K562 (cell line): Measurements from ENCODE around the gene IFT81. TPM values are rescaled to one million over a fixed set of nuclear protein-coding genes. Genes with fewer than 3 reads are reported as not detected.

ENCODE experiments used
- ATAC-seq: fragments of 200-7000 bp; cut with Tn5 transposase; 3 replicates; pipeline ENCODE4 v1.9.1; 2020; ENCODE audit warnings: moderate library complexity
- BruUV-seq: library from RNA; stranded (reverse); fragments of 400-500 nt; replicated peaks from 2 replicates; lab custom pipeline; 2021; lab: Mats Ljungman, UMichigan
- CTCF ChIA-PET: fragments of 300-600 bp; formaldehyde crosslinking; extraction: SDS; loops from one replicate; lab custom pipeline; 2021; ENCODE audit warnings: low intra/inter-chr PET ratio; lab: Yijun Ruan, JAX
- POLR2A ChIA-PET: fragments of 300-600, 350-650 bp; sonication (Branson Sonifier 250); formaldehyde crosslinking; extraction: SDS; loops from one replicate; lab custom pipeline; 2021; ENCODE audit warnings: antibody characterized with exemption, inconsistent platforms; lab: Yijun Ruan, JAX
- DNase-seq, 4 experiments: peaks; one replicate each; pipeline versions ENCODE4 v3.0.0 to v3.0.0-alpha.2; 2011 to 2018; ENCODE audit warnings: low spot score in 3 of 4, mixed read lengths in 3 of 4; ENCODE audit errors: extremely low read depth in 1 of 4
- FAIRE-seq: peaks from 2 replicates; lab custom pipeline; 2011; peaks lifted over from hg19 to GRCh38; lab: Jason Lieb, UNC
- H2AFZ ChIP-seq: 2 replicates; pipeline ENCODE4 v1.6.0; 2011; ENCODE audit warnings: low read depth, low read length, control low read depth, inconsistent platforms
- H3K27ac ChIP-seq: fragments of 200-600 bp; 3 replicates; pipeline ENCODE4 v1.8.0; 2011; ENCODE audit warnings: low read depth, mild to moderate bottlenecking, control low read depth, inconsistent platforms, low read length, moderate library complexity, mixed read lengths; ENCODE audit errors: extremely low read depth
- H3K27me3 ChIP-seq, 2 experiments: fragments of 300-600 bp in 1 of 2; 2 replicates in 1 of 2; 3 replicates in 1 of 2; pipeline versions ENCODE4 v1.6.0 to v1.8.0; 2011; ENCODE audit warnings: inconsistent platforms in 2 of 2, low read length in 2 of 2, mild to moderate bottlenecking in 1 of 2, mixed read lengths in 1 of 2, moderate library complexity in 1 of 2; ENCODE audit not compliant: control insufficient read depth in 2 of 2, insufficient read depth in 2 of 2
- H3K36me3 ChIP-seq: fragments of 300-600 bp; 3 replicates; pipeline ENCODE4 v1.8.0; 2011; ENCODE audit warnings: mild to moderate bottlenecking, low read length, inconsistent platforms; ENCODE audit not compliant: control insufficient read depth, insufficient read depth
- H3K4me1 ChIP-seq, 2 experiments: fragments of 200-600 bp in 1 of 2; replicated peaks in 1 of 2; 2 replicates in 1 of 2; 3 replicates in 1 of 2; pipeline versions ENCODE4 v1.5.1 to v1.8.0; 2011; ENCODE audit warnings: inconsistent platforms in 2 of 2, low read length in 2 of 2, mild to moderate bottlenecking in 1 of 2, mixed read lengths in 1 of 2, moderate library complexity in 1 of 2; ENCODE audit not compliant: control insufficient read depth in 2 of 2, insufficient read depth in 2 of 2
- H3K4me2 ChIP-seq: 2 replicates; pipeline ENCODE4 v1.6.1; 2011; ENCODE audit warnings: low read length, control low read depth, inconsistent platforms, mixed read lengths; ENCODE audit not compliant: insufficient read depth
- H3K4me3 ChIP-seq: fragments of 200-600 bp; sonication (generic), shearing (Covaris generic); 2 replicates; pipeline ENCODE4 v1.5.1; 2016; ENCODE audit warnings: control low read depth, inconsistent platforms
- H3K79me2 ChIP-seq: fragments of 200-600 bp; 3 replicates; pipeline ENCODE4 v1.8.0; 2011; ENCODE audit warnings: low read length, inconsistent platforms; ENCODE audit not compliant: control insufficient read depth, insufficient read depth
- H3K9ac ChIP-seq, 2 experiments: 2 replicates each; pipeline versions ENCODE4 v1.6.0 to v1.6.1; 2011; ENCODE audit warnings: low read depth in 2 of 2, low read length in 2 of 2, control low read depth in 1 of 2, inconsistent platforms in 1 of 2, mild to moderate bottlenecking in 1 of 2, mixed read lengths in 1 of 2; ENCODE audit not compliant: insufficient read depth in 1 of 2
- H3K9me1 ChIP-seq: one replicate; pipeline ENCODE4 v1.6.0; 2011; ENCODE audit warnings: inconsistent platforms, mild to moderate bottlenecking, low read length, moderate library complexity; ENCODE audit not compliant: control insufficient read depth, insufficient read depth
- H3K9me3 ChIP-seq: replicated peaks from 2 replicates; pipeline ENCODE4 v1.5.1; 2011; ENCODE audit warnings: low read depth, low read length, inconsistent platforms; ENCODE audit not compliant: control insufficient read depth, insufficient read depth
- H4K20me1 ChIP-seq: replicated peaks from 2 replicates; pipeline ENCODE4 v1.6.1; 2011; ENCODE audit warnings: low read length, inconsistent platforms, mixed read lengths; ENCODE audit not compliant: control insufficient read depth, insufficient read depth
- ARID3B ChIP-seq: fragments of 250-450 bp; sonication (Bioruptor Pico); IDR thresholded peaks from 2 replicates; pipeline ENCODE4 v1.4.0; 2020; ENCODE audit warnings: borderline replicate concordance
- E2F4 ChIP-seq: sonication (generic); formaldehyde crosslinking; IDR thresholded peaks from 2 replicates; pipeline ENCODE4 v1.8.0; 2022; ENCODE audit warnings: mild to moderate bottlenecking, low read depth, missing genetic modification reagents
- GATAD2A ChIP-seq: fragments of 450-650 bp; IDR thresholded peaks from 2 replicates; pipeline ENCODE4 v1.6.1; 2017
- IRF1 ChIP-seq: sonication (generic); formaldehyde crosslinking; IDR thresholded peaks from 2 replicates; pipeline ENCODE4 v1.8.0; 2022; ENCODE audit warnings: missing genetic modification reagents, mild to moderate bottlenecking, borderline replicate concordance
- KDM5B ChIP-seq: fragments of 200-600 bp; sonication (generic); IDR thresholded peaks from 2 replicates; pipeline ENCODE4 v1.6.1; 2012; ENCODE audit warnings: low read depth, mild to moderate bottlenecking, moderate library complexity, low read length, control low read depth, inconsistent platforms; ENCODE audit not compliant: insufficient replicate concordance
- NFATC3 ChIP-seq: fragments of 450-650 bp; IDR thresholded peaks from 2 replicates; pipeline ENCODE4 v1.6.1; 2017; ENCODE audit warnings: mild to moderate bottlenecking
- POLR2B ChIP-seq: fragments of 450-650 bp; IDR thresholded peaks from 2 replicates; pipeline ENCODE4 v1.6.1; 2018; ENCODE audit warnings: low read depth; ENCODE audit not compliant: partially characterized antibody
- RNF2 ChIP-seq: sonication (generic); IDR thresholded peaks from 2 replicates; pipeline ENCODE4 v1.6.1; 2016
- THRAP3 ChIP-seq: fragments of 450-650 bp; IDR thresholded peaks from 2 replicates; pipeline ENCODE4 v1.6.1; 2016; ENCODE audit warnings: mild to moderate bottlenecking, inconsistent platforms, borderline replicate concordance
- YBX1 ChIP-seq: fragments of 450-650 bp; IDR thresholded peaks from 2 replicates; pipeline ENCODE4 v1.7.1; 2016; ENCODE audit warnings: mild to moderate bottlenecking
- ZNF707 ChIP-seq: fragments of 250-450 bp; sonication (Bioruptor Pico); conservative IDR thresholded peaks from 2 replicates; pipeline ENCODE4 v1.8.0; 2022; ENCODE audit warnings: inconsistent platforms, mild to moderate bottlenecking, moderate library complexity
- WGBS: fragments of 100-300 bp; shearing (Covaris generic); methylation state at CpG from one replicate; pipeline ENCODE4 v1.1.6; 2016; ENCODE audit warnings: low coverage, mixed read lengths; ENCODE audit not compliant: insufficient coverage; ENCODE audit errors: missing lambda C conversion rate; 5-methylcytosine and 5-hydroxymethylcytosine counted together
- in situ Hi-C: fragments of 300-500 bp; cut with MboI; formaldehyde crosslinking; loops from 4 replicates; pipeline ENCODE4 v1.15.0; 2018; ENCODE audit warnings: inconsistent platforms, mixed read lengths
- intact Hi-C: fragments of 100-400 bp; cut with micrococcal nuclease; formaldehyde crosslinking; loops from 2 replicates; pipeline ENCODE4 v1.14.2; 2022
- polyA plus RNA-seq, 8 experiments: library from polyadenylated mRNA; depleted of rRNA in 4 of 8; stranded (reverse) in 5 of 8; unstranded in 3 of 8; fragments of >200 nt; fragmentation: Nextera tagmentation in 2 of 8; fragmentation: Illumina TruSeq in 1 of 8; extraction: Ambion mirVana in 2 of 8; extraction: Trizol in 1 of 8; gene quantifications; 2 replicates each; pipeline versions ENCODE4 v1.2.1 to v1.2.3, GENCODE V29; 2011 to 2014; ENCODE audit warnings: inconsistent platforms in 1 of 8, missing spikeins in 1 of 8
- total RNA-seq, 7 experiments: library from RNA; depleted of rRNA in 6 of 7; stranded (reverse); fragments of >200 nt in 6 of 7; fragmentation: Illumina TruSeq in 2 of 7; extraction: Trizol in 2 of 7; gene quantifications; 2 replicates each; pipeline versions ENCODE4 v1.2.1 to v1.2.3, GENCODE V29; 2011 to 2021; ENCODE audit warnings: low replicate concordance in 1 of 7

IFT81 gene
- total and polyA plus RNA-seq, 9 of the 15 experiments (the other 6 are each of a cell fraction or from before 2014, with no cell fraction given), result 2.8 to 11.9 (median 7.9) TPM

- ATAC-seq, result no peak
- DNase-seq, result no peak
- no peaks in the 10 kb centered on the region for H3K27me3 ChIP-seq
- no peaks in the 10 kb centered on the region for H3K4me1 ChIP-seq
- no peak overlapping the region for H2AFZ ChIP-seq
- ChIA-PET POLR2A (interaction anchor here (0.8 to 1.6 kb wide), 3 partner anchors 10 to 18 kb away, joined by 3 to 4 read pairs (median 3); no protein-coding TSS in a partner anchor), CTCF (no interaction called here)
- intact Hi-C loops, result no loop called here
- no peak overlapping the region for H3K27ac ChIP-seq
- FAIRE-seq, result no peak
- no peaks in the 10 kb centered on the region for H3K9me3 ChIP-seq
- no peak overlapping the region for H3K9ac ChIP-seq
- BruUV-seq, result no TSS peak
- no peaks in the 10 kb centered on the region for H3K36me3 ChIP-seq
- 45% methylated on average over 2 of the region's 2 CpGs for WGBS
- H4K20me1 ChIP-seq, result no peaks in the 10 kb centered on the region
- H3K4me3 ChIP-seq, result no peak overlapping the region
- no peaks in the 10 kb centered on the region for H3K9me1 ChIP-seq
- in situ Hi-C loops, result no loop called here
- no peaks in the 10 kb centered on the region for H3K79me2 ChIP-seq
- no peak overlapping the region for H3K4me2 ChIP-seq
- TF ChIP-seq GATAD2A, result no peak
- TF ChIP-seq KDM5B, result no peak
- TF ChIP-seq POLR2B, result no peak
- no peak for TF ChIP-seq E2F4 (CRISPR knock-in tag)
- no peak for TF ChIP-seq YBX1
- no peak for TF ChIP-seq ZNF707 (CRISPR knock-in tag)
- TF ChIP-seq IRF1 (CRISPR knock-in tag), result no peak
- no peak for TF ChIP-seq ARID3B
- no peak for TF ChIP-seq THRAP3
- TF ChIP-seq RNF2, result no peak
- TF ChIP-seq NFATC3, result no peak
These were observed 79.4 kb downstream of the IFT81 start for GRCh38 chr12:110203546-110203945.
